ENCODE data around the gene RAMP3. TPM values are rescaled to one million over a fixed set of nuclear protein-coding genes. Genes with fewer than 3 reads are reported as not detected.
"Not testable (repeated sequence)": the region's sequence is repeated elsewhere in the genome, so short reads cannot be mapped to it uniquely, and the experiment has no call there.

Gene RAMP3
- total and polyA plus RNA-seq, 9 of the 15 experiments (the other 6 are each of a cell fraction or from before 2014, with no cell fraction given): not detected

DNA sequence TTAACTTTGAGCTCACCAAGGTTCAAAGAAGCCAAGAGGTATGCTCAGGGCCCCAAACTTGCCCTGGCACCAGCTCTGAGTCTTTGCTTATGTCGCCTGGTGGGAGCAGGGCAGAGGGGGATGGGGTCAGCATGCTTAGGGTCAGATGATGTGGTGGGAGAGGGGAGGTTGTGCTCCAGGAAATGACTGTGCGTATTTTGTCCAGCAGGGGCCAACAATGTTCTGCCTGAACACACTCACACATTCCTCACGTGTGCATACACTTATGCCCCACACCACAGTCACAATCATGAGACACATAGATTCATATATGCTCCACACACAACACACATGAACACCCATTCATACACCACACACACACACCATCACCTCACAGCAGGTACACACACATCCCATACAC, 4.4 kb upstream of the RAMP3 start (continued):
- TF ChIP-seq NFATC3 (IDR thresholded peaks at IDR 0.05) (no peak), ZNF316 (IDR thresholded peaks at IDR 0.05) (peak; percentile 40), KDM2B (CRISPR knock-in tag; IDR thresholded peaks at IDR 0.05) (no peak), ESRRB (CRISPR knock-in tag; IDR thresholded peaks at IDR 0.05; ENCODE audit: borderline replicate concordance) (no peak)
- TF ChIP-seq, protein P1, sequence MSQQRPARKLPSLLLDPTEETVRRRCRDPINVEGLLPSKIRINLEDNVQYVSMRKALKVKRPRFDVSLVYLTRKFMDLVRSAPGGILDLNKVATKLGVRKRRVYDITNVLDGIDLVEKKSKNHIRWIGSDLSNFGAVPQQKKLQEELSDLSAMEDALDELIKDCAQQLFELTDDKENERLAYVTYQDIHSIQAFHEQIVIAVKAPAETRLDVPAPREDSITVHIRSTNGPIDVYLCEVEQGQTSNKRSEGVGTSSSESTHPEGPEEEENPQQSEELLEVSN (IDR thresholded peaks at IDR 0.05; ENCODE audit: borderline replicate concordance in 1 of 2, extremely low read depth in 1 of 2, insufficient read depth in 1 of 2, insufficient read length in 1 of 2, low read depth in 1 of 2, low read length in 1 of 2, poor library complexity in 1 of 2, severe bottlenecking in 1 of 2): peak in 1 of 2 experiments; percentile 12

- DNase-seq (ENCODE audit: extremely low read depth in 1 of 4, low spot score in 3 of 4); POLR2A ChIA-PET; H2AFZ ChIP-seq (ENCODE audit: low read depth, low read length); H3K27ac ChIP-seq (ENCODE audit: extremely low read depth, low read depth, low read length); ATAC-seq; H3K4me2 ChIP-seq (ENCODE audit: insufficient read depth, low read length); H3K79me2 ChIP-seq (ENCODE audit: control insufficient read depth, insufficient read depth, low read length); FAIRE-seq; H3K9ac ChIP-seq (ENCODE audit: insufficient read depth in 1 of 2, low read depth in 2 of 2, low read length in 2 of 2); H4K20me1 ChIP-seq (replicated peaks; ENCODE audit: control insufficient read depth, insufficient read depth, low read length); H3K9me1 ChIP-seq (ENCODE audit: control insufficient read depth, insufficient read depth, low read length); H3K4me3 ChIP-seq; H3K9me3 ChIP-seq (replicated peaks; ENCODE audit: control insufficient read depth, insufficient read depth, low read depth, low read length); BruUV-seq (replicated peaks); H3K36me3 ChIP-seq (ENCODE audit: control insufficient read depth, insufficient read depth, low read length): not testable (repeated sequence)
- CTCF ChIA-PET (ENCODE audit: low intra/inter-chr PET ratio): interaction anchor here (0.8 to 3.7 kb wide), 3 partner anchors 63 to 700 kb away, joined by 3 to 56 read pairs (median 8); no protein-coding TSS in a partner anchor
- intact Hi-C loops (cut with micrococcal nuclease) (loop anchor here (1.0 to 5.0 kb wide), 3 partner anchors 24 to 698 kb away; no protein-coding TSS in a partner anchor), in situ Hi-C loops (cut with MboI) (loop anchor here (5.0 to 25.0 kb wide), 2 partner anchors 108 to 708 kb away; partner anchors contain the start of gene CCDC201)
- WGBS (ENCODE audit: insufficient coverage, low coverage, missing lambda C conversion rate): 46% methylated on average over 8 of the region's 8 CpGs
- peaks cover 4 to 11% of the 10 kb centered on the region in 2 experiments; a peak in 2 of 5 replicates for H3K4me1 ChIP-seq (replicated peaks in 1 of 2; ENCODE audit: control insufficient read depth in 2 of 2, insufficient read depth in 2 of 2, low read length in 2 of 2)
- H3K27me3 ChIP-seq (ENCODE audit: control insufficient read depth in 2 of 2, insufficient read depth in 2 of 2, low read length in 2 of 2): peaks cover 20 to 31% of the 10 kb centered on the region in 2 experiments; a peak in 4 of 5 replicates
Measured at GRCh38 chr7:45153861-45154260, 3.7 kb upstream of the RAMP3 start.
